Measurements from ENCODE around the gene MPPED1.

The MPPED1 gene

DNA sequence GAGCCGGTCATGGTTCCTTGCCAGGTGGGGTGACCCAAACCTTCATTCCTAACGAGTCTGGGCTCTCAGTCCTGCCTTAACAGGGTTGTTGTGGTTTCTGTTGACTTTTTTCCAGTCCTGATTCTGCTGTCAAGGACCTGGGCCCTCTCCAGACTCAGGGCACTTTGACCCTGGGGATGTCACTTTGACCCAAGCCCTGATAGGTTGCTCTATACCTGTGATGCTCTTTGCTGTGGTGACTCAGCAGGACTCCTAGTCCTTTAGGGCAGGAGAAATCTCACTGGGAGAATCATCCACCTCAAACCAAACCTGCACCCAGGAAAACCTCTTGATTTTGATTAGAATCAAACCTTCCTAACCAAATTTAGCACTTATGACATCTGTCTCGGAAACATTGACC is 20.5 kb upstream of the MPPED1 start:
- no peak for DNase-seq (ENCODE audit: low read depth, low spot score)
- H3K27ac ChIP-seq: no peak overlapping the region

DNA sequence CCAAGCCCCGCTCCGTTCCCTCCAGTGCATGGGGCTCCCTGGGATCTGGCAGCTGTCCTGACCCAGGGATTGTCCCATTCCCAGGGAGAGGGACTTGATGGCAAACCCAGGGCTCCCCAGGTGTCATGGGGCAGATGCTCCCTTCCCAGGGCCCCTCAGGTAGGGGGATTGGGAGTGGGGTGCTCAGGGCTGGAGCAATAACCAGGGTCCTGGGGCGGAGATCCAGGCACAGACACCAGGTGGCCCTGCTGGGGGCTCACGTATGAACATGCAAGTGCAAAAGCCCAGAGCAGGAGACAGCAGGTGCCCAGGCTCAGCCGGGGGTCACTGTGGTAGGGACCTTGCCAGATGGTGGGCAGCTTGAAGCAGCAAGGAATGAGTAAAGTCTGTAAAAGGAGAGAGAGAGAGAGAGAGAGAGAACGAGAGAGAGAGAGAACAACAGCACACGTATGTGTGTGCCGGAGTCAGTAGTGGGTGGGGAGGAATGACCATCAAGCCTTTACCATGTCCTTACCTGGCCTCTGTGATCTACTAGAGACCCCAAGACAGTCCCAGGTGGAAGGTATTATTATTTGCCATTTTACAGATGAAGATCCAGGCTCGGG is 19.3 kb upstream of the MPPED1 start:
- DNase-seq (ENCODE audit: low read depth, low spot score): no peak
- no peak overlapping the region for H3K27ac ChIP-seq

DNA sequence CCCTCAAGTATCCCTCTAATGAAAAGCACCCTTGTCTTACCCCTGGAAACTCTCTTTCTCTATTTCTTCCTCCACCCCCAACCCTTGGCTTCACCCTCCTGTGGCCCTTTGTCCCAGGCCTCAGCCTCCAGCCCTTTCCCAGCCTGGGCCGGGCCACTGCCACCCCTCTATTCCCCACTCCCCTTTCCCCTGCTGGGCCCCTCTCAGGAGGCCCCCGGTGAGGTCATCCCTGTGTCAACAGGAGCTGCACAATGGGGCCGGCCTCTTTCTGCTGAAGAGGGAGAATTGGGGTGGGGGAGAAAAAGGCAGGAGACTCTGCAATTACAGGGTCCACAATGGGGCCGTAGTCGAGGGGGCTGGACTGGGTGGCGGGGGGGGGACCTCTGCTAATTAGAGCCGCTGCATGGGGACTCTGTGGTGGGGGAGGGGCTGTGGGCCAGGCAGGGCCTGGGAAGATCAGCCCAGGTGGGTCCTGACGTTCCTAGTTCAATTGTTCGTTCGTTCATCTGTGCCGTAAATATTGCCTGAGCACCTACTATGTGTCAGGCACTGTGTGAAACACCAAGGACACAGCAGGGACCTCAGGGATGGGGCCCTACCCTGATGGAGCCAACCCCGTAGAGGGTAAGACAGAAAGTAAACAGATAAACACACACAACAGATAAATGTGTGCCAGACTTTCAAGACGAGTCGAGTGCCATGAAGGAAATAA is 18.5 kb upstream of the MPPED1 start:
- H3K27ac ChIP-seq: no peak overlapping the region
- no peak for DNase-seq (ENCODE audit: low read depth, low spot score)

DNA sequence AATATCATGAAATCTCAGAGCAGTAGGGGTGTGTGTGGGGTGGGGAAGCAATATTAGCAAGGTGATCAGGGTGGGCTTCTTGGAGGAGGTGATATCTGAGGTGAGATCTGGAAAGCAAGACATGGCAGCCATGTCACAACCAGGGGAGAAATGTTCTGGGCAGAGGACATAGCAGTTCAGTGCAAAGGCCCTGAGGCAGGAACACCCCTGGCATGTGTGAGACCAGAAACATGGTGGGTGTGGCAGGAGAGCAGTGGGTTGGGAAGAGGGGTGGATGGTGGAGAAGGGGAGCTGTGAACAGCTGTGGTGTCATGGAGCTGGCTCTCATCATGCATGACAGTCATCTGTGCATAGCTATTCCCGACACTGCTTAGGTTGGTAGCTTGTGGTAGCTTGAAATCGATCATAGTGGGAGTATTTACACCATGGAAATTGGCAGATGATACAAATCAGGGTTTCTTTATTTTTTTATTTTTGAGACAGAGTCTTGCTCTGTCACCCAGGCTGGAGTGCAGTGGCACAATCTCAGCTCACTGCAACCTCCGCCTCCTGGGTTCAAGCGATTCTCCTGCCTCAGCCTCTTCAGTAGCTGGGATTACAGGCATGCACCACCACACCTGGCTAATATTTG is 17.9 kb upstream of the MPPED1 start:
- H3K27ac ChIP-seq: no peak overlapping the region
- DNase-seq (ENCODE audit: low read depth, low spot score): no peak

DNA sequence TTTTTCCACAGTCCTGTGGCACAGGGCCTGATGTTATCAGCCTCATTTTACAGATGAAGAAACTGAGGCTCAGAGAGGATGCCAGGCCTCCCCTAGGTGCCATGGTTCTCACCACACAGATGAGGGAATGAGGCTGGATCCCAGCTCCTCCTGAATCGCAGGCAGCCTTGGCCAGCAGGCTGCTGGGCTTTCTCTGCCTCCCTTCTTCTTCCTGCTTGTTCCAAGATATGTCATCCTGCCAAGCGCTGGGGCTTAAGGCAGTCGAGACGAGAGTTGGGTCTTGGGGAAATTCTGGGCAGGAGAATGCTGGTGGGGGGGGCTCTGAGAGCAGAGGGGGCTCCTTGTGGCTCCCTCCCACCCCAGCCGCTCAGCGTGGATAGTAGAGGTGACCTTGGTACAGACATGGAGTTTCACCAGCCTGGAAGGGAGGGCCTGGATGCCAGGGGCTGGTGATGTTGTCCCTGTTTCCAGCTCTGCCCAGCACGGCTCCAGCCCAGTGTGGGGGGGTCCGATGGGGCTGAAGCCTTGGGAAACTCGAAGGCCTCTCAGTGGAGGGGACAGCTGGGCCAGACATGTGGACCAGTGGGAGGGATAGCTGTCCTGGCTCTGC is 16.6 kb upstream of the MPPED1 start:
- no peak for DNase-seq (ENCODE audit: low read depth, low spot score)
- no peak overlapping the region for H3K27ac ChIP-seq

DNA sequence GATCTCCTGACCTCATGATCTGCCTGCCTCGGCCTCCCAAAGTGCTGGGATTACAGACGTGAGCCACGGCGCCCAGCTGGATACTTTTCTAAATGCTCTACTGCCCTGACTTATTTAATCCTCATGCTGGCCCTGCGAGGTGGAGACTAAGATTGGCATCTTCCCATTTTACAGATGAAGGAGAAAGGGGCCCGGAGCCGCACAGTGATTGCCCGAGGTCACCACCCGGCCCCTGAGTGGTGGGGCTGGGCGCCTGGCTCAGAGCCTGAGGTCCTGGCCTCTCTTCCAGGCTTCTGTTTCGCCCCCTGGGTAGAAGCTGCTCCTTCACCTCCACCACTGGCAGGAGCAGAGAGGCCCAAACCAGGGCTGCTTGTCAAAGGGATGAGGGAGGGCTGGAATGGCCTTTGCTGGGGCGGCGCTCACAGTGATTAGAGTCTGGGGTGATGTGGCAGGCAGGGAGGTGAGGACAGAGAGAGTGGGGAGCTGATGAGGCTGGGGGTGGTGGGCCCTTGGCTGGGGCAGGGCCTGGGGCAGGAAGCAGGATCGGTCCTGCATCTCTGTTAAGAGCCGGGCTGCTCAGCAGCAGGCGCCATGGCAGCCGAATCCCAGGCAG is 15.4 kb upstream of the MPPED1 start:
- no peak overlapping the region for H3K27ac ChIP-seq
- no peak for DNase-seq (ENCODE audit: low read depth, low spot score)

DNA sequence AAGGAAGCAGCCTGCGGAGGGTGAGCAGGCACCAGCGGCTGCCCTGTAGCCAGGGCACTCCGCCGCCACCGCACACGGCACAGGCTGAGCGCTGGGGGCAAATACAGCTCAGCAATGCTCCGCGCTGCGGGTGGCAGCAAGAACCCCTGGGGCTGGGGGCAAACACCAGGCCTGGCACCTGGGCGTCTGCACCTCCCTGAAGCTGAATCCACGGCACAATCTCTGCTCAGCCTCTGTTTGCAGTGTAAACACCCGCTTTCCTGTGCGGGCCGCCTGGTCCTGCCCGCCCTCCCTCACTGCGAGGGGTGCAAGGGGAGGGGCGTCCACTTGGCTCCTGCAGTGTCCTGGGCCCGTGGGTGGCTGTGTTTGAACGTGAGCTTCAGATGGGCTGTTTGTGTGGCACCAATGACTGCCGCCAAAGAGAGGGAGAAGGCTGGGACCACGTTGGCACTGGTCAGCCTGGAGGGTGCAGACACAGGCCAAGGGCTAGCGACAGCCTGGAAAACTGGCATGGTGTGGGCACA is 14.8 kb upstream of the MPPED1 start:
- H3K27ac ChIP-seq: no peak overlapping the region
- no peak for DNase-seq (ENCODE audit: low read depth, low spot score)

DNA sequence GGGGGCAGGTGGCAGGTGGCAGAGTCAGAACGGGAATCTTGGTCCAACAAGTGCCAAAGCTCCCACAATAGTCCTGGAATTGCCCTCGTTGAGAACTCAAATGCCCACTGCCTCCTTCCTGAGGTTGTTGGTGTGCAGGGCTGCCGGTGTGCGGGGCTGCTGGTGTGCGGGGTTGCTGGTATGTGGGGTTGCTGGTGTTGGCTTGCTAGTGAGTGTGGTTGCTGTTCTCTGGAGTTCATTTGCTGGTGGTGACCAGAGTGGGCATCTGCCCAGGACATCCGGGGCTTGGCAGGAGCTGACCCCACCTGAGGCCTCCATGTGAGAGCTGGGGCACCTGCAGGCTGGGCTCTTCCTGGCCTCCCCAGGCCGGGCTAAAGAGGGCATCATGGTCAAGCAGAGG is 14.0 kb upstream of the MPPED1 start:
- no peak overlapping the region for H3K27ac ChIP-seq
- DNase-seq (ENCODE audit: low read depth, low spot score): no peak

DNA sequence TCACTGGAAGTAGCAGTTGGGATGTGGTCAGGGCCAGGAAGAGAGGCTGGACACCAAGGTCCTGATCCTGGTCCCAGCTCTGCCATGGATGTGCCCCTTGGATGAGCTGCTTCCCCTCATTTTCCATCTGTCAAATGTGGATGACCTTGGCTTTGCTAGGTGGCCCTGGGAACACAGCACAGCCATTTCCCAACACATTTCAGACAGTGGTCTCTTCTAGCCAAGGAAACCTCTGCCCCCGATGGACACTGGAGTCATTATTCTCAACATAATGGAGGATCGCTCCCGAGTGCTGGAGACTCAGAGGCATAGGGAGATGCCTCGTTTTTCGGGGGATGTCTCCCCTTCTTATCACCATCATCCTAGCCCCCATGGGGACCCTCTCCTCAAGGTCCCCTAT is 13.6 kb upstream of the MPPED1 start:
- no peak for DNase-seq (ENCODE audit: low read depth, low spot score)

DNA sequence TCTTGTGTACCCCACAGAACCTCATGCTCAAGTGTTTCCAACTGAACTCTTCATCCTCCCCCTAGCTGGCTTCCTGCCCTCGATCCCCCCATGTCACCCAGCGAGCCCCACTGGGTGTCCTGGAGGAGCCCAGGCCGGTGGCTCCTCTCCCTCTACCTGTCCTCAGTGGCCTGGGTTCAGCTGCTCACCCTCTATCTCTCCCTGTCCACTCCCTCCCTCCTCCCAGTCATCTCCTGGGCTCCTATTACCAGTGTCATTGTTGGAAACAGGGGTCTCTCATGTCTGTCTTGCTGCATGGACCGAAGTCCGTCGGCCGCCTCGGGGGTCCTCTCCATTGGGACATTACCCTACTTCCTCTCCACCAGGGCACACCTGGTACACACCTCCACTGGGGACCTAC is 12.9 kb upstream of the MPPED1 start:
- no peak for DNase-seq (ENCODE audit: low read depth, low spot score)
- H3K27ac ChIP-seq: no peak overlapping the region

More for the DNA sequence above, 13.6 kb upstream of the MPPED1 start:
- no peak overlapping the region for H3K27ac ChIP-seq

DNA sequence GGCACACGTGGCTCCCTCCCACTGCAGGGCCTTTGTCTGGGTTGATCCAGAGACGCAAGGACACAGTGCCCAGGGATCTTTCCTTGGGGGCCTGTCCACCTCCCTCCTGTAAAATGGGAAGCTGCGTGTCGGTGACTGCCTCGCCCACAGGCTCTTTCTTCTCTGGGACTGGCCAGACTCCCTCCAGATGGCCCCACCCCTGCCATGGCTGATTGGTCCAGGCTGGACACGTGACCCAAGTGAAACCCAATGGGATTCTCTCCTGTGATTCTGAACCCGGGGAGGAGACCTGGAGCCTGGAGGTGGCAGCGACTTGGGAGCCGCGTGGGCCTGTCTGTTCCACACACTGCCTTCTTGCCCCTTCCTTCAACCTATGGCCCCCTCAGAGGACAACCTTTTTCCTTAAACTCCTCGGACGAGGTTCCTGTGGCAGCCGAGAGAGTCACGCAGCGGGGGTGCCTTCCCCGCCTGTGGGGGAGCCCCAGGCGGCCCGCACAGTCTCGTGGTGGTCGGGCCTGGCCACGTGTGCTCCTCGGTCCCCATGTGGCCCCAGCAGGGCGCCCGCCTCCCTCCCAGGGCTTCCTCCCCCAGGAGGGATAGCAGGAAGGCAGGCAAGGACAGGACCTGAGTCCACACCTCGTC is 12.4 kb upstream of the MPPED1 start:
- H3K27ac ChIP-seq: no peak overlapping the region
- DNase-seq (ENCODE audit: low read depth, low spot score): no peak

DNA sequence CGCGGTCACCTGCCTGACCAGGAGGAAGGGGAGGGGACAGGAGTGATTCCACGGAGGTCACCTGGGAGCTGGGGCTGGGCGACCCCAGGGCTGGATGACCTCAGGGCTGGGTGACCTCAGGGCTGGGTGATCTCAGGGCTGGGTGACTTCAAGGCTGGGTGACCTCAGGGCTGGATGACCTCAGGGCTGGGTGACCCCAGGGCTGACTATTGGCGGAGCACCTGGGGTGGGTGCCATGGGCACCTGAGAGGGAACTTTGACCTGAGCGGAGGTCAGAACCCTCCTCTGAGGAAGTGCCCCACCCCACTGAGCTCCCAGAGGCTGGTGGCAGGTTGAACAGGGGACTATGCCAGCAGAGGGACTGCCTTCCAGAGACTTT is 11.8 kb upstream of the MPPED1 start:
- no peak for DNase-seq (ENCODE audit: low read depth, low spot score)
- H3K27ac ChIP-seq: no peak overlapping the region

DNA sequence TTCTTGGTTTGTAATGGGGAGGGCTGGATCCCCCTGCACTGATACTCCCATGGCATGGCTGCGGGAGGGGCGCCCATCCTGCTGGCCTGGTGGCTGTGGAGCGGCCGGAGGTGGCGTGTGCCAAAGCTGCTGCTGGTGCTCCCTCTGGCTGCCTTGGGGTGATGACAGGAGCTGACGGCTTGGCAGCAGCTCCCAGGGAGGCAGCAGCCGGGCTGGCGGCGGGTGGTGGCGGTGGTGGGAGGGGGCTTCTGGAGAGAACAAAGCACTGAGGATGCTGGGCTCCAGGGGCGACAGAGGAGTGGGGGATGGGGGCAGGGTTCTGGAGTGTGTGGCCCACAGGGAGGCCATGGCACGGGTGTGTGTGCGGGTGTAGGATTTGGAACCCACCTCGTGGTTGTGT is 11.4 kb upstream of the MPPED1 start:
- DNase-seq (ENCODE audit: low read depth, low spot score): no peak
- no peak overlapping the region for H3K27ac ChIP-seq

DNA sequence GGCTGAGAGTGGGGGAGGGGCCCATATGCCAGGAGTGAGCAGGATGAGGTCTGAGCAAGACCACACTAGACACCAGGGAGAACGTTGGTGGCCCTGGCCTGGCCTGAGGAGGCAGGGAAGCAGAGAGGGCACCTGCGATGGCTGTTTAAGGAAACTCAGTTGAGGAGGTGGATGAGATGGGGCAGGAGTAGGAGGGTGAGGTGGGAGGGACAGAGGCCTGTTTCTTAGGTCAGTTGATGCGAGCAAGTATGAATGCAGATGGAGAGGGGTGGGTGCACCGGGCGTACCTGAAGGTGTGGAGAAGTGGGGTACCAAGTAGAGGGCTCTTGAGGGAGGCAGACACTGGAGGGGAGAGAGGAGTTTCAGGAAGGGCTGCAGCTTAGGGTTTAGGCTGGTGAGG is 10.6 kb upstream of the MPPED1 start:
- H3K27ac ChIP-seq: no peak overlapping the region
- no peak for DNase-seq (ENCODE audit: low read depth, low spot score)

DNA sequence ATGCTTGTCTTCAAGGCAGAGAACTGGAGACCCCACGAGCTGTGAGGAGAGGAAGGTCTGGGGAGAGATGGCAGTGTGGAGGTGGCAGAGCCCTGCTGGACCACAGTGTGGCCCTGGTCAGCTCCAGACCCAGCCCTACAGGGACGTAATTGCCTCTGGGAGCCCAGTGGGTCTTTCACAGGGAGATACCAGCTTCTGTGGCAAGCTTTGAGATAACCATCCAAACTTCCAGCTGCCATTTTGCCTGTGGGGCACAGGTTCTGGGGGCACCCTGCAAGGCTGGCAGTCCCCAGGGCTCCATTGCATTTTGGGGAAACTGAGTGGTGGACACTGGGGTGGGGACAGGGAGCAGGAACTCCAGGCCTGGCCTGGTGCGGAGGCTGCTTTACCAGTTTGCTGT is 10.2 kb upstream of the MPPED1 start:
- H3K27ac ChIP-seq: no peak overlapping the region
- DNase-seq (ENCODE audit: low read depth, low spot score): no peak

DNA sequence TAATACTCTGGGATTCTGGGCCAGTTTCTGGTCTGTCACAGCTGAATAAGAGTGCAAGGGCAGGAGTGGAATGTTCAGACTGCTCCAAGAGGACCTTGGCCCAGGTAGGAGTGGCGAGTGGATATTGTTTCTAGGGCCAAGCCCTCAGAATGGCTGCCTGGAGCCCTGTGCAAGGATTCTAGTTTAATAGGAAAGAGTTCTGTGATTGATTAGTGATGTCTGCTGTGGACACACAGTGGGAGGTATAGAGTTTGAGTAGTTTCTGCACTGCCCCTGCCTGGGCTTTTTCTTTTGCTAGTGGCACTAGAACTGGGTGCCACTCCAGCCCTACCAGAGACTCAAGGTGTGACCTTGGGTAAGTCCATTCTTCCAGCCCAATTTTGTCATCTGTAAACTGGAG is 9.7 kb upstream of the MPPED1 start:
- no peak overlapping the region for H3K27ac ChIP-seq
- DNase-seq (ENCODE audit: low read depth, low spot score): no peak

DNA sequence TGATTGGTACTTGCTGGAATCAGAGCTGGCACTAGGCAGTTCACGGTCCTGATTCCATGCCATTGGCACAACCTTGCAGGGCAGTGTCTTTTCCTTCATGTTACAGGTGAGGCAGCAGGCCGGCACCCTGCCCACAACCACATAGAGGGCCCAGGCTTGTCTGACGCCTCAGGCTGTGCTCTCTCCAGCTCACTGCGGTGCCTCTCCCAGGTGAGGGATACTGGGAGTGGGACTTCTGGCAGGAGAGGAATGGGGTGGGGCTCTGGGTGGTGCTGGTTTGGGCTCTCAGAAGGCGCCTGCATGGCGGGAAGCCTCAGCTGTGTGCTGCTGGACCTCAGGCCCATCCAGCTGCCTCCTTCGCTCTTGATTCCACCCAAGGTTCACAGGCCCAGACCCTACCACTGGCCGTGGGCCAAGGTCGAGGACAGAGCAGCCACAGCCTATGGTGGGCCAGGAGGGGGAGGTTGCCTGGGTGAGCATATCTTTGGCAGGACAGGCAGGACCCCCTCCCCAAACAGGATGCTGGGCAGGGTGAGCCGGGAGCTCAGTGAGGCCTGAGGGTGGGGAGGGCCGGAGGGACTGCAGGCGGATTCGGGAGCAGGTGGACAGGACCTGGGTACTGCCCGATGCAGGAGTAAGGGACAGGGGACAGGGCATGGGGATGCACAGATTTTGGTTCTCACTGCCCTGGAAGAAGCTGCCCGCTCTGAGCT is 7.0 kb upstream of the MPPED1 start:
- no peak overlapping the region for H3K27ac ChIP-seq
- DNase-seq (ENCODE audit: low read depth, low spot score): peak; percentile 87

DNA sequence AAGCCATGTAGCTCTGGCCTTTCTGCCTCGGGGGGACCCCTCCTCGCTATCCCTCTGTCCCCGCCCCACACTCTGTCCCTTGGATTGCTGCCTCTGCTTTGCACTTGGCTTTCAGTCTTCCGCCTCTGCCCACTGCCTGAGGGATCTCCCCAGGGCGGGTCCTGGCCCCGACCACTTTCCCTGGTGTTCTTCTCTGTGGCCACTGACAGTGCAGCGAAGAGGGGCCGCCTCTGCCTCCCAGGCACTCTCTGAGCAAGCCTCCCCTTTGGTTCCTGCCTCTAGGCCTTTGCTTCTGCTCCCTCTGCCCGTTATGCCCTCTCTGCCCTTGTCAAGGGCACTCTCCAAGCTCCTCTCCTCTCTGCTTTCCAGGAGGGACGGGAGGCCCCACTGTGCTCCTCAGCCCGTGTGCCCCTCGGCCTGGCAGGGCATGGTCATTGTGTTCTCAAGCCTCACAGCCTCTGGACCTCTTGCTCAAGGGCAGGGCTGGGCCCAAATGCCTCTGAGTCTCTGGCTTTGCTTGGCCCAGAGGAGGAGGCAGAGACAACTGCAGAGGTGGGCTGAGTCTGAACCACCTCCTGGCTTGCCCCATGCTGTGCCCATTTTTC is 5.5 kb upstream of the MPPED1 start:
- DNase-seq (ENCODE audit: low read depth, low spot score): no peak
- H3K27ac ChIP-seq: no peak overlapping the region

DNA sequence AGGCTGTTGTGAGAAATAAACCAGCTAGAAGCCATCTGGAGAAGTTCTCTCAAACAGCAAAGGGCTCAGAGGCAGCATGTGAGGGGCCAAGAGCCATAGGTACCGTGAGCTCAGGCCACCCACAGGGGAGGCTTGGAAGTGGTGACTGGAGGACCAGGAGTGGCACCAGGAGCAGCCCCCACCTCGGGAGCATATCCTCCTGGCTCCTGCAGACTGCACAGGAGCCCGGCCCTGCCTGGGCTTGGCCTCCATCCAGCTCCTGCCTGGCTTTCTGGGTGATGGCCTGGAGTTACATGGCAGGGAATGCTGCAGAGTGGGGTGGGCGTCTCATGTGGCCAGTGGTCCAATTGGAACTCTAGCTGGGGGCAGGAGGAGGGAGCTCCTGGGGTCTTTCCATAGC is 4.2 kb upstream of the MPPED1 start:
- no peak overlapping the region for H3K27ac ChIP-seq
- no peak for DNase-seq (ENCODE audit: low read depth, low spot score)
